Ishikawa (cell line): ENCODE measurements around the gene MYO5B.

ENCODE experiments used
- CEBPB ChIP-seq: IDR thresholded peaks from 2 replicates; pipeline ENCODE4 v1.6.1; 2012
- CREB1 ChIP-seq: IDR thresholded peaks from 2 replicates; pipeline ENCODE4 v1.6.1; 2012; ENCODE audit warnings: low read depth
- EGR1 ChIP-seq: IDR thresholded peaks from 2 replicates; pipeline ENCODE4 v1.6.1; 2012
- EP300 ChIP-seq: IDR thresholded peaks from 2 replicates; pipeline ENCODE4 v1.6.1; 2012; ENCODE audit warnings: borderline replicate concordance
- FOXM1 ChIP-seq: IDR thresholded peaks from 2 replicates; pipeline ENCODE4 v1.6.1; 2012; ENCODE audit warnings: low read depth, borderline replicate concordance
- NFIC ChIP-seq: IDR thresholded peaks from 2 replicates; pipeline ENCODE4 v1.6.1; 2012
- RAD21 ChIP-seq: IDR thresholded peaks from 2 replicates; pipeline ENCODE4 v1.6.1; 2012; ENCODE audit warnings: low read depth
- REST ChIP-seq: IDR thresholded peaks from 2 replicates; pipeline ENCODE4 v1.6.1; 2012; ENCODE audit warnings: low read depth, mild to moderate bottlenecking
- TAF1 ChIP-seq: IDR thresholded peaks from 2 replicates; pipeline ENCODE4 v1.6.1; 2012; ENCODE audit warnings: low read depth, mild to moderate bottlenecking
- TCF12 ChIP-seq: IDR thresholded peaks from 2 replicates; pipeline ENCODE4 v1.6.1; 2012; ENCODE audit warnings: low read depth
- TEAD4 ChIP-seq: IDR thresholded peaks from 2 replicates; pipeline ENCODE4 v1.6.1; 2012
- YY1 ChIP-seq: IDR thresholded peaks from 2 replicates; pipeline ENCODE4 v1.6.1; 2012; ENCODE audit warnings: low read depth
- ZBTB7A ChIP-seq: IDR thresholded peaks from 2 replicates; pipeline ENCODE4 v1.6.1; 2012; ENCODE audit warnings: low read depth
- TF ChIP-seq, protein P1 (sequence below): IDR thresholded peaks from 2 replicates; pipeline ENCODE4 v1.6.1; 2012
- TF ChIP-seq, protein P2 (sequence below): IDR thresholded peaks from 2 replicates; pipeline ENCODE4 v1.6.1; 2012

Gene MYO5B

GRCh38 chr18:50117863-50118262, 77.1 kb downstream of the MYO5B start:
- no peak for TF ChIP-seq TAF1
- TF ChIP-seq CREB1, result no peak
- TF ChIP-seq RAD21, result no peak
- no peak for TF ChIP-seq YY1
- no peak for TF ChIP-seq EGR1
- TF ChIP-seq, protein P1, sequence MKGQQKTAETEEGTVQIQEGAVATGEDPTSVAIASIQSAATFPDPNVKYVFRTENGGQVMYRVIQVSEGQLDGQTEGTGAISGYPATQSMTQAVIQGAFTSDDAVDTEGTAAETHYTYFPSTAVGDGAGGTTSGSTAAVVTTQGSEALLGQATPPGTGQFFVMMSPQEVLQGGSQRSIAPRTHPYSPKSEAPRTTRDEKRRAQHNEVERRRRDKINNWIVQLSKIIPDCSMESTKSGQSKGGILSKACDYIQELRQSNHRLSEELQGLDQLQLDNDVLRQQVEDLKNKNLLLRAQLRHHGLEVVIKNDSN, result no peak
- no peak for TF ChIP-seq FOXM1
- no peak for TF ChIP-seq CEBPB
- TF ChIP-seq TCF12, result no peak
- TF ChIP-seq ZBTB7A, result no peak
- no peak for TF ChIP-seq REST
- no peak for TF ChIP-seq TEAD4
- no peak for TF ChIP-seq EP300
- TF ChIP-seq NFIC, result no peak

DNA sequence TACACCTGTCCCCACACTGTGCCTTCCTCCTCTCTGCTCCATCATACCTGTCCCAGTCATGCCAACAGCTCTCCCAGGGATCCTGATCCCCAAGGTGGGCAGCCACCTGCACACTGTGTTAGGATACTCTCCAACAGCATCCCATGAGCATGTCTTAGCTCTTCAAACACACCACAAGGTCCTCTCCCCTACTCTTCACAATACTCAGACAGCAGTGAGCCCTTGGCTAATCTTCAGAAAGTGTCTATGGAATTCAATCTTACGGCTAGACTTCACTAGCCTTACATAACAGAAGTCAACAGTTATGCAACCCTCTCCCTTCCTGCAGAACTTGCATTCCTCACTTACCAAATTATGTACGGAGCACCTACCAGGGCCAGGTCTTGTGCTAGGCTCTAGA, 79.9 kb downstream of the MYO5B start:
- TF ChIP-seq TCF12, result no peak
- TF ChIP-seq CEBPB, result 0 out of 2 replicates have a peak, but pooled peaks have one; percentile 11

GRCh38 chr18:50114448-50114847, 80.5 kb downstream of the MYO5B start:
- TF ChIP-seq TAF1 (no peak), RAD21 (no peak), ZBTB7A (no peak), EGR1 (no peak), EP300 (no peak), TCF12 (no peak), TEAD4 (no peak), CREB1 (no peak), YY1 (no peak), NFIC (no peak), CEBPB (no peak), REST (no peak), FOXM1 (no peak)
- TF ChIP-seq, protein P1, result no peak
- TF ChIP-seq, protein P2, sequence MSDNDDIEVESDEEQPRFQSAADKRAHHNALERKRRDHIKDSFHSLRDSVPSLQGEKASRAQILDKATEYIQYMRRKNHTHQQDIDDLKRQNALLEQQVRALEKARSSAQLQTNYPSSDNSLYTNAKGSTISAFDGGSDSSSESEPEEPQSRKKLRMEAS, result no peak

GRCh38 chr18:50113726-50114125, 81.2 kb downstream of the MYO5B start:
- TF ChIP-seq, protein P2, result no peak
- TF ChIP-seq EP300 (no peak), ZBTB7A (no peak), TAF1 (no peak), FOXM1 (no peak), YY1 (no peak), RAD21 (no peak), REST (no peak), TCF12 (no peak), EGR1 (no peak), TEAD4 (no peak), CEBPB (no peak), CREB1 (no peak), NFIC (no peak)
- TF ChIP-seq, protein P1, result no peak
